Endothelial cell (in vitro differentiated cells): ENCODE measurements around the gene ACSM6. TPM values are rescaled to one million over a fixed set of nuclear protein-coding genes. Genes with fewer than 3 reads are reported as not detected.

Experiments
- DNase-seq: peaks from one replicate; pipeline ENCODE4 v3.0.0; 2021; ENCODE audit warnings: low spot score
- H3K27ac Mint-ChIP-seq: one replicate; pipeline ENCODE4 v1.8.0; 2021; ENCODE audit warnings: mixed read lengths, inconsistent platforms; ENCODE audit not compliant: unreplicated experiment
- H3K27me3 Mint-ChIP-seq: one replicate; pipeline ENCODE4 v1.8.0; 2021; ENCODE audit warnings: mild to moderate bottlenecking, moderate library complexity, mixed read lengths, inconsistent platforms; ENCODE audit not compliant: unreplicated experiment
- H3K36me3 Mint-ChIP-seq: one replicate; pipeline ENCODE4 v1.8.0; 2021; ENCODE audit warnings: mild to moderate bottlenecking, low read depth, mixed read lengths, inconsistent platforms; ENCODE audit not compliant: unreplicated experiment
- H3K4me1 Mint-ChIP-seq: one replicate; pipeline ENCODE4 v1.8.0; 2021; ENCODE audit warnings: mild to moderate bottlenecking, mixed read lengths, inconsistent platforms; ENCODE audit not compliant: unreplicated experiment
- H3K4me3 Mint-ChIP-seq: one replicate; pipeline ENCODE4 v1.8.0; 2021; ENCODE audit warnings: mild to moderate bottlenecking, mixed read lengths, inconsistent platforms; ENCODE audit not compliant: unreplicated experiment
- H3K9me3 Mint-ChIP-seq: one replicate; pipeline ENCODE4 v1.8.0; 2021; ENCODE audit warnings: mixed read lengths, inconsistent platforms; ENCODE audit not compliant: unreplicated experiment
- total RNA-seq: library from RNA; stranded (reverse); fragmentation: NEBNext Ultra II Directional; extraction: Animal tissue kit (Norgen Biotek cat#: 25700); gene quantifications from one replicate; pipeline ENCODE4 v1.2.1, GENCODE V29; 2021; ENCODE audit not compliant: unreplicated experiment
- TF ChIP-seq, protein P1 (sequence below): fragments of 200-600 bp; sonication (generic); IDR thresholded peaks from one replicate; pipeline ENCODE4 v1.5.0; 2021; ENCODE audit warnings: antibody characterized with exemption; ENCODE audit not compliant: unreplicated experiment

The ACSM6 gene
- total RNA-seq, 1 donor from 2014 or later = not detected

DNA sequence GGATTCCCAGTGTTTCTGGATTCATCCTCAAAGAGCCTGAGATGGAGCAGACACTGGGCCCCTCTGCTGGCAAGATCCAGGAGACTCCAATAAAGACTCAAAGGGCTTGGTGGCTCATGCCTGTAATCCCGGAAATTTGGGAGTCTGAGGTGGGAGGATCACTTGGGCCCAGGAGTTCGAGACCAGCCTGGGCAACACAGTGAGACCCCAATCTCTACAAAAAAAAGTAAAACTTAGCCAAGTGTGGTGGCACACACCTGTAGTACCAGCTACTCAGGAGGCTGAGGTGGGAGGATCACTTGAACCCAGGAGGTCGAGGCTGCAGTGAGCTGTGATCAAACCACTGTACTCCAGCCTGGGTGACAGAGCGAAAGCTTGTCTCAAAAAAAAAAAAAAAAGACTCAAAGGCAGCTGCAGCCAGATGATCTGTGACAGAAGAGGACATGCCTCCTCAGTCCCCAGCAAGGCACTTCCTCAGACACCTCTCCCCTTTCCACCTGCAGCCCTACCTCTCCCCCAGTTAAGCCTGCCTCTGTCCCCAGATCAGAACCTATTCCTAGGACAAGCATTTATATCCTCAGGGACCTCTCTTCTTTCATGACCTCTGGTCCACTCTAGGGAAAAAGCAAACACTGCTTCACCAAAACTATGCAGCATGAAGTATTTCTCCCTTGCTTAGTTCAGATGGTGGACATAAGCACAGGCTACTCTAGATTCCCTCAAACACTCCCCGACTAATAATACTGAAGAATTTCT, 68.9 kb downstream of the ACSM6 start:
- peak overlapping the region; percentile 49 for H3K4me3 Mint-ChIP-seq
- peaks cover 9% of the 10 kb centered on the region for H3K27me3 Mint-ChIP-seq
- DNase-seq = no peak
- TF ChIP-seq, protein P1, sequence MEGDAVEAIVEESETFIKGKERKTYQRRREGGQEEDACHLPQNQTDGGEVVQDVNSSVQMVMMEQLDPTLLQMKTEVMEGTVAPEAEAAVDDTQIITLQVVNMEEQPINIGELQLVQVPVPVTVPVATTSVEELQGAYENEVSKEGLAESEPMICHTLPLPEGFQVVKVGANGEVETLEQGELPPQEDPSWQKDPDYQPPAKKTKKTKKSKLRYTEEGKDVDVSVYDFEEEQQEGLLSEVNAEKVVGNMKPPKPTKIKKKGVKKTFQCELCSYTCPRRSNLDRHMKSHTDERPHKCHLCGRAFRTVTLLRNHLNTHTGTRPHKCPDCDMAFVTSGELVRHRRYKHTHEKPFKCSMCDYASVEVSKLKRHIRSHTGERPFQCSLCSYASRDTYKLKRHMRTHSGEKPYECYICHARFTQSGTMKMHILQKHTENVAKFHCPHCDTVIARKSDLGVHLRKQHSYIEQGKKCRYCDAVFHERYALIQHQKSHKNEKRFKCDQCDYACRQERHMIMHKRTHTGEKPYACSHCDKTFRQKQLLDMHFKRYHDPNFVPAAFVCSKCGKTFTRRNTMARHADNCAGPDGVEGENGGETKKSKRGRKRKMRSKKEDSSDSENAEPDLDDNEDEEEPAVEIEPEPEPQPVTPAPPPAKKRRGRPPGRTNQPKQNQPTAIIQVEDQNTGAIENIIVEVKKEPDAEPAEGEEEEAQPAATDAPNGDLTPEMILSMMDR = no peak
- peaks cover 36% of the 10 kb centered on the region for H3K36me3 Mint-ChIP-seq
- H3K4me1 Mint-ChIP-seq = peaks cover 28% of the 10 kb centered on the region
- no peaks in the 10 kb centered on the region for H3K9me3 Mint-ChIP-seq
- peak overlapping the region; percentile 64 for H3K27ac Mint-ChIP-seq

DNA sequence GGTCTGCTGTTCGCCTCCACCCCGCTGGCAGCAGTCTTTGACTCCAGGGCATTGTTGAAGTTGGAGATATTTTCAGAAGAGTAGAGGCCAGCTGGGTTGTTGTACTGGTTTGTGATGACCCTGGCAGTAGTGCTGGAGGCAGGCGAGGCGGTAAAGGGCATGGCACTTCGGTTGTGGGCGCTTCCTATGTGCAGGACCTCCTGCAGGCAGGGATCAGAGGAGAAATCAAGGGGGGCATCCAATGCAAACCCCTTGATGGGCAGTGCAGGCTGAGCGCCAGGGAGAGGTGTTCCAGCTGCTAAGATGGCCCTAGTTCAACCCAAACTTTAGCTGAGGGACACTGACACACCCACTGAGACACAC, 69.8 kb downstream of the ACSM6 start:
- no peak for DNase-seq
- TF ChIP-seq, protein P1 = no peak
- peak overlapping the region; percentile 49 for H3K4me3 Mint-ChIP-seq
- peaks cover 36% of the 10 kb centered on the region for H3K4me1 Mint-ChIP-seq
- H3K27ac Mint-ChIP-seq = no peak overlapping the region
- peaks cover 9% of the 10 kb centered on the region for H3K27me3 Mint-ChIP-seq
- no peaks in the 10 kb centered on the region for H3K9me3 Mint-ChIP-seq
- peaks cover 28% of the 10 kb centered on the region for H3K36me3 Mint-ChIP-seq

DNA sequence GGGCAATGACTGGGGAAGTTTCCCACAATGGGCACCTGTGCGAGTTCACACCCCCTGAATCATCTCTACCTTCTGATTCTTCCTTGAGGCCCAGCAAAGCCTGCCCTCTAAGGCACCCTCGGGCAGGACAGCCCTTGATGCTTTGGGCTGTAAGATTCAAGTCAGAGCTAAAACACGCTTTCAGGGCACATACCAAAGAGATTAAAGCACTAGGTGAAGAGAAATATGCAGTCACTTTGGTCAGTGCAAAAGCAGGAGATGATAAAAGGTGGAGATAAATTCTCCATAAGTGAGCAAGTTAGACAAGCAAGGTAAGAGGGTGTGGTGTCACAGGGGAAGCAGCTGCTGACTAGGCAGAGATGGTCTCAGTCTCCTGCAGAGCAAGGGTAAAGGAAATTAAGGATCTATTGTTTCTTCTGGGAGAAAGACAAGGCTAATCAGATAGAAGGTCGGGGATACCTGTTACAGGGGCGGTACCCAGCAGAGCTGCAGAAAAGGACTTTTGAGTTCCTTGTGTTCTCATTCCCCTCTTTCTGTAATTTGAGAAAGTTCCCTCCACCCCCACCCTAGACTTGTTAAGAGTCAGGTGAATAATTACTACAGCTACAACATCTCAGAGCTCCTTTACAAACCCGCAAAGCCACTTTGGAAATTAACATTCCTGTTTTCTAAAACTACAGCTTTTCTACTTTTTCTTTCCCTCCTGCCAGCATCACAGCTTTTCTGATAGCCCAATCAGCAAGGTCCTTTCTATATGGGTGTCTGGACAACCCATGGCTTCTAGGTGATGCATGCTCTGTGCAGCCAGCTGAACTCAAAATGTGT, 70.4 kb downstream of the ACSM6 start:
- H3K4me3 Mint-ChIP-seq = no peak overlapping the region

DNA sequence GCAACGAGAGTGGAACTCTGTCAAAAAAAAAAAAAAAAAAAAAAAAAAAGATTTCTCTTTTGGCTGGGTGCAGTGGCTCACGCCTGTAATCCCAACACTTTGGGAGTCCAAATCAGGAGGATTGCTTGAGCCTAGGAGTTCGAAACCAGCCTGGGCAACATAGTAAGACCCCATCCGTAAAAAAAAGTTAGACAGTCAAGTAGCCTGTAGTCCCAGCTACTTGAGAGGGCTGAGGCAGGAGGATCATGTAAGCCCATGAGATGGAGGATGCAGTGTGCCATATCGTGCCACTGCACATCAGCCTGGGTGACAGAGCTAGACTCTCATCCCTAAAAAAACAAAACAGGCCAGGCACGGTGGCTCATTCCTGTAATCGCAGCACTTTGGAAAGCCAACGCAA, 71.5 kb downstream of the ACSM6 start:
- no peak overlapping the region for H3K4me3 Mint-ChIP-seq
- no peak for DNase-seq
- peaks cover 25% of the 10 kb centered on the region for H3K36me3 Mint-ChIP-seq
- peaks cover 36% of the 10 kb centered on the region for H3K4me1 Mint-ChIP-seq
- H3K27me3 Mint-ChIP-seq = peaks cover 9% of the 10 kb centered on the region
- TF ChIP-seq, protein P1 = no peak
- no peak overlapping the region for H3K27ac Mint-ChIP-seq
- no peaks in the 10 kb centered on the region for H3K9me3 Mint-ChIP-seq

More for the DNA sequence above, 70.4 kb downstream of the ACSM6 start:
- TF ChIP-seq, protein P1 = no peak
- H3K27ac Mint-ChIP-seq = peak overlapping the region; percentile 87
- H3K4me1 Mint-ChIP-seq = peaks cover 39% of the 10 kb centered on the region
- peaks cover 25% of the 10 kb centered on the region for H3K36me3 Mint-ChIP-seq
- H3K27me3 Mint-ChIP-seq = peaks cover 9% of the 10 kb centered on the region
- H3K9me3 Mint-ChIP-seq = no peaks in the 10 kb centered on the region
- no peak for DNase-seq

DNA sequence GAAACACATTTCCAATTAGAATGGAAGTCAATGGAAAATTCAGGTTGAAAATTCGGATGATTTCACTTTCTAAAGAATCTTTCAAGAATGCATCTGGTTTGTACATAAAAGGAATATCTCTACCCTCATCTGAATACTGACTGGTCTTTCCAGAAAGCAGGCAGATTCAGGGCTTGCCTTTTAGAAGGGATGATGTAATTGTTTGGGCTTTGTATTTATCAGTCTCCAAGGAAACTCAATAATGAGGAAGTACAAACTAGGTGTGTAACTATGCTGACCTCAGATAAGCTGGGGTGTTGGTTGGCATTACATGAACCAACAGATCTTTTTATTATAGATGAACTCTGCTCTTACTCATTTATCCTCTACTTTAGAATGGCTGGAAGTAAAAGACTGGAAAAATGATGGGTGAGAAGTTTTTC, 72.6 kb downstream of the ACSM6 start:
- peaks cover 34% of the 10 kb centered on the region for H3K4me1 Mint-ChIP-seq
- H3K4me3 Mint-ChIP-seq = no peak overlapping the region
- no peak for DNase-seq
- H3K27ac Mint-ChIP-seq = peak overlapping the region; percentile 96
- H3K27me3 Mint-ChIP-seq = peaks cover 7% of the 10 kb centered on the region
- TF ChIP-seq, protein P1 = no peak
- no peaks in the 10 kb centered on the region for H3K9me3 Mint-ChIP-seq
- peaks cover 21% of the 10 kb centered on the region for H3K36me3 Mint-ChIP-seq
